DOHH2 (cell line): ENCODE measurements around the gene ALDH6A1.
A peak's percentile ranks its signal among the peaks of the same experiment; 100 is the strongest.

Source experiments
- H3F3A ChIP-seq: fragments of 200-600 bp; sonication (generic), shearing (Covaris generic); 2 replicates; pipeline ENCODE4 v1.6.0; 2016; ENCODE audit warnings: antibody characterized with exemption, mild to moderate bottlenecking; ENCODE audit not compliant: control insufficient read depth, insufficient read depth
- H3K27ac ChIP-seq: fragments of 200-600 bp; sonication (generic); 2 replicates; pipeline ENCODE4 v1.5.1; 2014; ENCODE audit warnings: low read depth, mild to moderate bottlenecking, low read length, moderate library complexity
- H3K27me3 ChIP-seq: fragments of 200-600 bp; sonication (generic); 2 replicates; pipeline ENCODE4 v1.6.1; 2014; ENCODE audit warnings: mild to moderate bottlenecking, low read length, mixed read lengths; ENCODE audit not compliant: control insufficient read depth
- H3K36me3 ChIP-seq: fragments of 200-600 bp; sonication (generic); 2 replicates; pipeline ENCODE4 v1.6.1; 2014; ENCODE audit warnings: mild to moderate bottlenecking, low read length, moderate library complexity, mixed read lengths; ENCODE audit not compliant: control insufficient read depth
- H3K4me1 ChIP-seq: fragments of 200-600 bp; sonication (generic); 2 replicates; pipeline ENCODE4 v1.6.1; 2014; ENCODE audit warnings: mild to moderate bottlenecking, low read length, mixed read lengths; ENCODE audit not compliant: control insufficient read depth
- H3K4me2 ChIP-seq: fragments of 200-600 bp; sonication (generic); 2 replicates; pipeline ENCODE4 v1.6.0; 2014; ENCODE audit warnings: mild to moderate bottlenecking, low read length, moderate library complexity
- H3K4me3 ChIP-seq: fragments of 200-600 bp; sonication (generic); 2 replicates; pipeline ENCODE4 v1.5.1; 2014; ENCODE audit warnings: mild to moderate bottlenecking, low read length, mixed read lengths
- H3K79me2 ChIP-seq: fragments of 200-600 bp; sonication (generic); 2 replicates; pipeline ENCODE4 v1.6.1; 2014; ENCODE audit warnings: mild to moderate bottlenecking, low read length, mixed read lengths; ENCODE audit not compliant: control insufficient read depth
- H3K9me2 ChIP-seq: fragments of 200-600 bp; sonication (generic); replicated peaks from 2 replicates; pipeline ENCODE4 v1.6.1; 2014; ENCODE audit warnings: mild to moderate bottlenecking, low read length, mixed read lengths; ENCODE audit not compliant: control insufficient read depth
- H3K9me3 ChIP-seq: fragments of 200-600 bp; sonication (generic); 2 replicates; pipeline ENCODE4 v1.6.1; 2014; ENCODE audit warnings: antibody characterized with exemption, low read length, mixed read lengths; ENCODE audit not compliant: control insufficient read depth, insufficient read depth
- H4K20me1 ChIP-seq: fragments of 200-600 bp; sonication (generic); 2 replicates; pipeline ENCODE4 v1.6.0; 2014; ENCODE audit warnings: low read depth, mild to moderate bottlenecking, antibody characterized with exemption, low read length, moderate library complexity; ENCODE audit not compliant: control insufficient read depth, insufficient read depth
- EZH2phosphoT487 ChIP-seq: fragments of 200-600 bp; sonication (generic); IDR thresholded peaks from 2 replicates; pipeline ENCODE4 v1.6.1; 2017; ENCODE audit warnings: borderline replicate concordance, mild to moderate bottlenecking, antibody characterized with exemption, low read length, moderate library complexity, mixed read lengths
- TF ChIP-seq, protein P1 (sequence below): fragments of 200-600 bp; sonication (generic); IDR thresholded peaks from one replicate; pipeline ENCODE4 v1.5.1; 2014; ENCODE audit warnings: antibody characterized with exemption, mild to moderate bottlenecking, low read depth, low read length; ENCODE audit not compliant: poor library complexity, severe bottlenecking

ALDH6A1 gene

GRCh38 chr14:74089251-74090020, 5.2 kb upstream of the ALDH6A1 start:
- Histone ChIP-seq H3F3A (no peaks in the 10 kb centered on the region), H3K4me1 (peaks cover 11% of the 10 kb centered on the region), H3K9me3 (no peaks in the 10 kb centered on the region), H3K27me3 (no peaks in the 10 kb centered on the region), H4K20me1 (no peaks in the 10 kb centered on the region), H3K9me2 (no peaks in the 10 kb centered on the region), H3K36me3 (peaks cover 3% of the 10 kb centered on the region; the same call in 1 of the 2 replicates), H3K4me3 (no peak overlapping the region), H3K27ac (no peak overlapping the region), H3K79me2 (peaks cover 30% of the 10 kb centered on the region), H3K4me2 (no peak overlapping the region)
- no peak for TF ChIP-seq EZH2phosphoT487
- TF ChIP-seq, protein P1, sequence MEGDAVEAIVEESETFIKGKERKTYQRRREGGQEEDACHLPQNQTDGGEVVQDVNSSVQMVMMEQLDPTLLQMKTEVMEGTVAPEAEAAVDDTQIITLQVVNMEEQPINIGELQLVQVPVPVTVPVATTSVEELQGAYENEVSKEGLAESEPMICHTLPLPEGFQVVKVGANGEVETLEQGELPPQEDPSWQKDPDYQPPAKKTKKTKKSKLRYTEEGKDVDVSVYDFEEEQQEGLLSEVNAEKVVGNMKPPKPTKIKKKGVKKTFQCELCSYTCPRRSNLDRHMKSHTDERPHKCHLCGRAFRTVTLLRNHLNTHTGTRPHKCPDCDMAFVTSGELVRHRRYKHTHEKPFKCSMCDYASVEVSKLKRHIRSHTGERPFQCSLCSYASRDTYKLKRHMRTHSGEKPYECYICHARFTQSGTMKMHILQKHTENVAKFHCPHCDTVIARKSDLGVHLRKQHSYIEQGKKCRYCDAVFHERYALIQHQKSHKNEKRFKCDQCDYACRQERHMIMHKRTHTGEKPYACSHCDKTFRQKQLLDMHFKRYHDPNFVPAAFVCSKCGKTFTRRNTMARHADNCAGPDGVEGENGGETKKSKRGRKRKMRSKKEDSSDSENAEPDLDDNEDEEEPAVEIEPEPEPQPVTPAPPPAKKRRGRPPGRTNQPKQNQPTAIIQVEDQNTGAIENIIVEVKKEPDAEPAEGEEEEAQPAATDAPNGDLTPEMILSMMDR: no peak

DNA sequence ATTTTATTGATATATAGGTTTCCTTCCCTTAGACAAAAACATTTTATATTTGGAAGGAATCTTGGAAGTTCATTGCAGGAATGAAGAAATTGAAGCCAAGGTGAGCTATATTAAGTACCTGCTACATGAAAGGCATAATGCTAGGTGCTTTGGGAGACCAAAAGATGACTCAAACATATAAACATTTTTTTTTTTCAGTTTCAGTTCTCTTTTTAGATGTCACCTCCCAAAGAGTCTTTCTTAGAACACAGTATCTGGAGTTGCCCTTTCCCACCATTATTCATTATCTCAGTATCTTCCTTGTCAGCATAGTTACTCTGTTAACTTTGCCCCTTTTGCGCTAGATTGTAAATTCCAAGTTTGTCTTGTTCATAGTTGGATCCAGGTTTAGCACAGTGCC, 1.6 kb upstream of the ALDH6A1 start:
- H3F3A ChIP-seq: no peaks in the 10 kb centered on the region
- no peaks in the 10 kb centered on the region for H3K27me3 ChIP-seq
- H3K4me1 ChIP-seq: peaks cover 20% of the 10 kb centered on the region
- no peaks in the 10 kb centered on the region for H3K9me3 ChIP-seq
- no peaks in the 10 kb centered on the region for H3K36me3 ChIP-seq
- H4K20me1 ChIP-seq: no peaks in the 10 kb centered on the region
- no peaks in the 10 kb centered on the region for H3K9me2 ChIP-seq
- no peak overlapping the region for H3K27ac ChIP-seq
- H3K4me3 ChIP-seq: peak overlapping the region; percentile 92
- peaks cover 30% of the 10 kb centered on the region for H3K79me2 ChIP-seq
- TF ChIP-seq, protein P1: no peak
- TF ChIP-seq EZH2phosphoT487: no peak
- H3K4me2 ChIP-seq: peak overlapping the region; percentile 97

- Histone ChIP-seq H3F3A (no peaks in the 10 kb centered on the region), H3K36me3 (no peaks in the 10 kb centered on the region), H3K9me3 (no peaks in the 10 kb centered on the region), H3K27me3 (no peaks in the 10 kb centered on the region), H3K79me2 (peaks cover 30% of the 10 kb centered on the region), H3K4me1 (peaks cover 20% of the 10 kb centered on the region), H3K4me3 (peak overlapping the region; percentile 92), H4K20me1 (no peaks in the 10 kb centered on the region), H3K4me2 (peak overlapping the region; percentile 97), H3K27ac (peak overlapping the region; percentile 17; the same call in 1 of the 2 replicates), H3K9me2 (no peaks in the 10 kb centered on the region)
- TF ChIP-seq, protein P1: no peak
- no peak for TF ChIP-seq EZH2phosphoT487
Measured at GRCh38 chr14:74085047-74085637, 889 bp upstream of the ALDH6A1 start.
